Gastrocnemius medialis (tissue), 4 donors: ENCODE measurements around the gene ATP23. TPM values are rescaled to one million over a fixed set of nuclear protein-coding genes. Genes with fewer than 3 reads are reported as not detected.

Source experiments
- ATAC-seq, 2 donors: fragments of 150-250 bp; one replicate each; pipeline ENCODE4 v1.9.1; 2016
- DNase-seq, 2 donors: peaks; one replicate each; pipeline ENCODE4 v3.0.0-alpha.2; 2019
- H3K27ac ChIP-seq, 4 donors: fragments of 200-600 bp; sonication (generic); 1 replicate in 1 of 4; 2 replicates in 3 of 4; pipeline ENCODE4 v1.5.1; 2016 to 2018; ENCODE audit warnings: mild to moderate bottlenecking in 2 of 4, moderate library complexity in 1 of 4
- H3K27me3 ChIP-seq, 3 donors: fragments of 200-600 bp; sonication (generic) in 2 of 3; 1 replicate in 1 of 3; 2 replicates in 2 of 3; pipeline versions ENCODE4 v1.5.1 to v1.6.0; 2016 to 2019; ENCODE audit warnings: mild to moderate bottlenecking in 1 of 3, moderate library complexity in 1 of 3
- H3K36me3 ChIP-seq, 2 donors: fragments of 200-600 bp; sonication (generic) in 1 of 2; one replicate each; pipeline ENCODE4 v1.5.1; 2017 to 2018
- H3K4me1 ChIP-seq, 2 donors: fragments of 200-600 bp; sonication (generic) in 1 of 2; one replicate each; pipeline ENCODE4 v1.5.1; 2016 to 2017; ENCODE audit warnings: mild to moderate bottlenecking in 2 of 2
- H3K4me3 ChIP-seq, 4 donors: fragments of 200-600 bp; sonication (generic) in 3 of 4; 1 replicate in 1 of 4; 2 replicates in 3 of 4; pipeline ENCODE4 v1.5.1; 2016 to 2019; ENCODE audit warnings: mild to moderate bottlenecking in 2 of 4
- H3K9me3 ChIP-seq, 3 donors: fragments of 200-600 bp; sonication (generic) in 2 of 3; 1 replicate in 1 of 3; 2 replicates in 2 of 3; pipeline ENCODE4 v1.5.1; 2016 to 2019
- POLR2A ChIP-seq, 2 donors: fragments of 450-650 bp; IDR thresholded peaks; one replicate each; pipeline ENCODE4 v1.6.1; 2017; ENCODE audit warnings: antibody characterized with exemption in 2 of 2, mild to moderate bottlenecking in 2 of 2, moderate library complexity in 2 of 2
- in situ Hi-C, 4 donors: fragments of 200-750 bp; cut with MboI; loops; one replicate each; pipeline versions ENCODE4 v1.15.0 to v1.8.0; 2017; ENCODE audit warnings: low sequenced_read_pairs in 4 of 4
- intact Hi-C: fragments of 100-400 bp; cut with DNase I; formaldehyde crosslinking; loops from one replicate; pipeline ENCODE4 v1.15.1; 2023; ENCODE audit warnings: low total_unique reads
- total RNA-seq, 4 donors: library from RNA; depleted of rRNA; stranded (reverse); fragments of >200 nt; gene quantifications; one replicate each; pipeline versions ENCODE4 v1.1.0 to v1.2.3, GENCODE V29; 2016
- TF ChIP-seq, protein P1 (sequence below), 5 experiments: fragments of 450-650 bp in 3 of 5; fragments of 200-600 bp in 2 of 5; sonication (generic) in 2 of 5; IDR thresholded peaks in 4 of 5; conservative IDR thresholded peaks in 1 of 5; 1 replicate in 4 of 5; 2 replicates in 1 of 5; pipeline ENCODE4 v1.5.1; 2016 to 2019; ENCODE audit warnings: antibody characterized with exemption in 5 of 5, mild to moderate bottlenecking in 3 of 5, moderate library complexity in 3 of 5

Gene ATP23
- total RNA-seq, 4 donors from 2014 or later = 7.1 to 26.4 (median 10.7) TPM

DNA sequence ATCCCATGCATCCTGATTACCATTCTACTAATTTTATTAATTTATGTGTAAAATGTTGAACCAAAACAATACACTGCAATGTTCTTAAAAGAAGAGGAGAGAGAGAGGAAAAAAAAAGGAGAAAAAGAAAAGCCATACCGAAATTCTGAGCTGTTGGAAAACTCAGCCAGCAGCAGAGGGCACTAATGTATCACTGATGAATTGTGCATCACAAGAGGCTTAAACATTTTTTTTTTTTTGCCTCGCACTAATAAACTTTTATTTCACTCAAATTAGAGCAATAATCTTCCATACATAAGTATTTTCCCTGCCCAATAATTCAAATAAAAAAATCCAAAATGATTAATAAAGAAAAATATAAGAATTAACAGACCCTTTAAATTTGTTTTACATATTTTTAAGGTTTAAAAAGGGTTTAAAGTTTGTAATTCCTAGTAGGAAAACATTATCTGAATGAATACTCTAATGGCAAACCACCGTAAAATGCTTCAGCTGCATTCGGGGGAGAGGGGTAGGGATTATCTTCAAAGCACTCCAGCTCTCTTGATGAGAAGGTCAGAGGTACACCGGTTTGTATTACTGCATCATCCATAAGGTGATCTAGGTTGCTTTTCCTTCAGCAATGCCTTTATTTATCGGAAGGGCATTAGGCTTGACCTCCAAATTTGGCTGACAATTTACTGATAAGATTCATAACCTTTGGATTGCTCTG lies 41.9 kb downstream of the ATP23 start:
- Histone ChIP-seq H3K27me3 (no peaks in the 10 kb centered on the region), H3K4me1 (no peaks in the 10 kb centered on the region), H3K9me3 (no peaks in the 10 kb centered on the region), H3K36me3 (no peaks in the 10 kb centered on the region), H3K4me3 (no peak overlapping the region), H3K27ac (no peak overlapping the region)
- ATAC-seq = no peak
- intact Hi-C loops = loop anchor here (10.0 kb wide), 1 partner anchor 461 kb away; no protein-coding TSS in a partner anchor
- DNase-seq = no peak
- TF ChIP-seq POLR2A (IDR thresholded peaks at IDR 0.05) = no peak
- TF ChIP-seq, protein P1, sequence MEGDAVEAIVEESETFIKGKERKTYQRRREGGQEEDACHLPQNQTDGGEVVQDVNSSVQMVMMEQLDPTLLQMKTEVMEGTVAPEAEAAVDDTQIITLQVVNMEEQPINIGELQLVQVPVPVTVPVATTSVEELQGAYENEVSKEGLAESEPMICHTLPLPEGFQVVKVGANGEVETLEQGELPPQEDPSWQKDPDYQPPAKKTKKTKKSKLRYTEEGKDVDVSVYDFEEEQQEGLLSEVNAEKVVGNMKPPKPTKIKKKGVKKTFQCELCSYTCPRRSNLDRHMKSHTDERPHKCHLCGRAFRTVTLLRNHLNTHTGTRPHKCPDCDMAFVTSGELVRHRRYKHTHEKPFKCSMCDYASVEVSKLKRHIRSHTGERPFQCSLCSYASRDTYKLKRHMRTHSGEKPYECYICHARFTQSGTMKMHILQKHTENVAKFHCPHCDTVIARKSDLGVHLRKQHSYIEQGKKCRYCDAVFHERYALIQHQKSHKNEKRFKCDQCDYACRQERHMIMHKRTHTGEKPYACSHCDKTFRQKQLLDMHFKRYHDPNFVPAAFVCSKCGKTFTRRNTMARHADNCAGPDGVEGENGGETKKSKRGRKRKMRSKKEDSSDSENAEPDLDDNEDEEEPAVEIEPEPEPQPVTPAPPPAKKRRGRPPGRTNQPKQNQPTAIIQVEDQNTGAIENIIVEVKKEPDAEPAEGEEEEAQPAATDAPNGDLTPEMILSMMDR (IDR thresholded peaks at IDR 0.05 in 4 of 5, conservative IDR thresholded peaks at IDR 0.05 in 1 of 5) = peak in 4 of 5 experiments; percentile 38 to 62 (median 48)
- in situ Hi-C loops = loop anchor here (25.0 kb wide), 2 partner anchors 354 to 1179 kb away; no protein-coding TSS in a partner anchor

DNA sequence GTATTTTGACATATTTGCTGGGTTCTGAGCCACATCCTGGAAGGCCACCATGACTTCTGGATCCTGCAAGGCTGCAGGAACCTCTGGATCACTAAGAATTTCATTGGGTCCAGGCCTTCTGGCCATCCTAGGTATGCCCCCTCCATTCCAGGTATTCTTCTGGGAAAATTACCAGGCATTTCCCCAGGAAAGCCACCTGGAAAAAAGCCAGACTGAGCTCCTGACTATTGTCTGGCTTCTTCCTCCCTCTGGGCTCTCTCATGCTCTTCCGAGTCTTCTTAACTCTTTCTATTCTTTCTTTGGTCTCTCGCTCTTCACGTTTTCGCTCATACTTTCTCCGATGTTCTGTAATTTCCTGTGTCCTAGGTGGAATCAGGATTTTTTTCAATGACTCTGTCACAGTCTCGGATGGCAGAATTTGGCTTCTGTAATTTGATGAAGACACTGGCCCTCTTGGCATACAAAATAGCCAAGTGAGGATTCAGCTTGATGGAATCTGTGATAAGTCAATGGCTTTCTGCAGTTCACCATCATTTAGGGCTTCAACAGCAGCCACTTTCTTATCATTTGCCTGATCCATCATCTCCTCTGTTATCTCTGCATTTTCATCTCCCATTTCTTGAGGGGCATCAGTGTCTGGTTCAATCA lies 42.6 kb downstream of the ATP23 start:
- intact Hi-C loops = loop anchor here (10.0 kb wide), 1 partner anchor 461 kb away; no protein-coding TSS in a partner anchor

DNA sequence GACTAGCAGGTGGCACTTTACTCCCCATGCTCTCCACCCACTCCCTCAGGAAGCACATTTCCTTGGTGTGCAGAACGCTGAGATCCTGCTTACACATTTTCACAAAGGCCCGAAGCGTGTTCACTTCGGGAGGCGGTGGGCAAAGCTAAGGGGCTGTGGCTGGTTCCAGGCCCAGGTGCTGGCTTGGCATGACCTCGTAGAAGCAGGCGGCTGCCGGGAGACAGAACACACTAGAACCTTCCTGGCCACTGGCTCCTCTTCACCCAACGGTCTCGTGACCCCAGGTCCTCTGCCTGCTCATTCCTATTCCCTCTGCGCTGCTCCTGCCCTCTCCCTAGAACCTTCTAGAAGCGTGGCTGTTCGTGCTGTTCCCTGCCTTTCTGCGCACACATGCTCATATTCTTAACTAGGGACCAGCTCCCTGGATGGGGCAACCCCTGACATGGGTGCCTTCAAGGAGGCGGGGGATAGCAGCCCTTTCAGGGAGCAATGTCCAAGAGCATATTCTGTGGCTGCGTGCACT lies 43.3 kb downstream of the ATP23 start:
- intact Hi-C loops = loop anchor here (10.0 kb wide), 1 partner anchor 460 kb away; no protein-coding TSS in a partner anchor
- TF ChIP-seq POLR2A (IDR thresholded peaks at IDR 0.05) = no peak
- TF ChIP-seq, protein P1 (IDR thresholded peaks at IDR 0.05 in 4 of 5, conservative IDR thresholded peaks at IDR 0.05 in 1 of 5) = no peak
- Histone ChIP-seq H3K27ac (no peak overlapping the region), H3K4me3 (no peak overlapping the region), H3K27me3 (no peaks in the 10 kb centered on the region), H3K4me1 (no peaks in the 10 kb centered on the region), H3K36me3 (no peaks in the 10 kb centered on the region), H3K9me3 (no peaks in the 10 kb centered on the region)
- no peak for DNase-seq
- ATAC-seq = no peak
- in situ Hi-C loops = loop anchor here (25.0 kb wide), 2 partner anchors 353 to 1178 kb away; no protein-coding TSS in a partner anchor

More for the DNA sequence above, 42.6 kb downstream of the ATP23 start:
- H3K27me3 ChIP-seq = no peaks in the 10 kb centered on the region
- TF ChIP-seq, protein P1 (IDR thresholded peaks at IDR 0.05 in 4 of 5, conservative IDR thresholded peaks at IDR 0.05 in 1 of 5) = no peak
- no peak for TF ChIP-seq POLR2A (IDR thresholded peaks at IDR 0.05)
- no peaks in the 10 kb centered on the region for H3K36me3 ChIP-seq
- no peak overlapping the region for H3K27ac ChIP-seq
- H3K4me1 ChIP-seq = no peaks in the 10 kb centered on the region
- no peak for DNase-seq
- ATAC-seq = no peak
- no peak overlapping the region for H3K4me3 ChIP-seq
- no peaks in the 10 kb centered on the region for H3K9me3 ChIP-seq
- in situ Hi-C loops = loop anchor here (25.0 kb wide), 2 partner anchors 353 to 1178 kb away; no protein-coding TSS in a partner anchor

DNA sequence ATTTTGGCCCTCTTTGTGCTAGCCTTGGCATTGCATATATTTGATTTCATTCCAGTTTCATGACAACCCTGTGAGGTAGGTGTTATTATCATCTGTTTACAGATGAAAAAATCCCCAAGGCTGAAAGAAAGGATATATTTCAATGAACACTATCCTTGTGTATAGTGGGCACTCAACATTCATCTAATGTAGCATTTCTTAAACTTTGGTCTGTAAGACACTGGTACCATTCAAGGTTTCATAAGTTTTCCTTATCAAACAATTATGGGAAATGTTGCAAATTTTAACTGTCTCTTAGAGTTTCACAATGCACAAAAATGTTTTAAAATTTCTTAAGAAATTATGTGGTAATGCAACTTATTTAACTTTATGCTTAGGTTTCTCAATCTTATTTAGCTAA lies 44.3 kb downstream of the ATP23 start:
- H3K36me3 ChIP-seq = no peaks in the 10 kb centered on the region
- no peak for TF ChIP-seq POLR2A (IDR thresholded peaks at IDR 0.05)
- TF ChIP-seq, protein P1 (IDR thresholded peaks at IDR 0.05 in 4 of 5, conservative IDR thresholded peaks at IDR 0.05 in 1 of 5) = no peak
- in situ Hi-C loops = loop anchor here (25.0 kb wide), 2 partner anchors 352 to 1177 kb away; no protein-coding TSS in a partner anchor
- intact Hi-C loops = loop anchor here (10.0 kb wide), 1 partner anchor 459 kb away; no protein-coding TSS in a partner anchor
- H3K4me1 ChIP-seq = no peaks in the 10 kb centered on the region
- H3K27ac ChIP-seq = no peak overlapping the region
- no peaks in the 10 kb centered on the region for H3K9me3 ChIP-seq
- ATAC-seq (no peak), DNase-seq (no peak)
- no peak overlapping the region for H3K4me3 ChIP-seq
- H3K27me3 ChIP-seq = no peaks in the 10 kb centered on the region
